Prostate gland (tissue), 2 donors: ENCODE data around the gene CADPS2. TPM values are rescaled to one million over a fixed set of nuclear protein-coding genes. Genes with fewer than 3 reads are reported as not detected.

Source experiments
- DNase-seq: peaks from one replicate; pipeline ENCODE4 v3.0.0-alpha.2; 2019; ENCODE audit warnings: low spot score
- H3K27ac ChIP-seq, 2 donors: fragments of 200-600 bp; sonication (generic); 2 replicates each; pipeline ENCODE4 v1.5.1; 2017 to 2019
- H3K27me3 ChIP-seq: fragments of 200-600 bp; sonication (generic); replicated peaks from 2 replicates; pipeline ENCODE4 v1.5.1; 2019; ENCODE audit not compliant: insufficient read depth
- H3K36me3 ChIP-seq, 2 donors: fragments of 200-600 bp; sonication (generic); 1 replicate in 1 of 2; 2 replicates in 1 of 2; pipeline versions ENCODE4 v1.5.1 to v1.8.1; 2017 to 2019
- H3K4me1 ChIP-seq: fragments of 200-600 bp; sonication (generic); replicated peaks from 2 replicates; pipeline ENCODE4 v1.5.1; 2019
- H3K4me3 ChIP-seq, 2 donors: fragments of 200-600 bp; sonication (generic); 2 replicates each; pipeline ENCODE4 v1.5.1; 2017 to 2019
- H3K9me3 ChIP-seq: fragments of 200-600 bp; sonication (generic); 2 replicates; pipeline ENCODE4 v1.5.1; 2017
- POLR2A ChIP-seq: fragments of 450-650 bp; IDR thresholded peaks from one replicate; pipeline ENCODE4 v1.6.1; 2016; ENCODE audit warnings: antibody characterized with exemption, mild to moderate bottlenecking
- POLR2AphosphoS5 ChIP-seq: sonication (generic); formaldehyde crosslinking; IDR thresholded peaks from one replicate; pipeline ENCODE4 v1.6.1; 2017; ENCODE audit warnings: antibody characterized with exemption
- WGBS: methylation state at CpG from one replicate; pipeline ENCODE4 v1.1.5; 2018; 5-methylcytosine and 5-hydroxymethylcytosine counted together
- intact Hi-C: fragments of 100-400 bp; cut with DNase I; formaldehyde crosslinking; loops from one replicate; pipeline ENCODE4 v1.14.2; 2022
- total RNA-seq, 2 donors: library from RNA; depleted of rRNA; stranded (reverse); fragments of >200 nt; gene quantifications; one replicate each; pipeline ENCODE4 v1.1.0, GENCODE V29; 2016
- TF ChIP-seq, protein P1 (sequence below), 4 experiments: fragments of 200-600 bp in 2 of 4; fragments of 450-650 bp in 2 of 4; sonication (generic) in 2 of 4; IDR thresholded peaks; 1 replicate in 3 of 4; 2 replicates in 1 of 4; pipeline ENCODE4 v1.5.1; 2016 to 2019; ENCODE audit warnings: antibody characterized with exemption in 4 of 4, mild to moderate bottlenecking in 2 of 4, moderate library complexity in 2 of 4

Gene CADPS2
- total RNA-seq, 2 donors from 2014 or later = 22.2 to 50.4 TPM

- H3K9me3 ChIP-seq = no peaks in the 10 kb centered on the region
- intact Hi-C loops = no loop called here
- H3K36me3 ChIP-seq = no peaks in the 10 kb centered on the region
- H3K4me3 ChIP-seq = no peak overlapping the region
- no peaks in the 10 kb centered on the region for H3K27me3 ChIP-seq
- TF ChIP-seq POLR2A = no peak
- TF ChIP-seq, protein P1, sequence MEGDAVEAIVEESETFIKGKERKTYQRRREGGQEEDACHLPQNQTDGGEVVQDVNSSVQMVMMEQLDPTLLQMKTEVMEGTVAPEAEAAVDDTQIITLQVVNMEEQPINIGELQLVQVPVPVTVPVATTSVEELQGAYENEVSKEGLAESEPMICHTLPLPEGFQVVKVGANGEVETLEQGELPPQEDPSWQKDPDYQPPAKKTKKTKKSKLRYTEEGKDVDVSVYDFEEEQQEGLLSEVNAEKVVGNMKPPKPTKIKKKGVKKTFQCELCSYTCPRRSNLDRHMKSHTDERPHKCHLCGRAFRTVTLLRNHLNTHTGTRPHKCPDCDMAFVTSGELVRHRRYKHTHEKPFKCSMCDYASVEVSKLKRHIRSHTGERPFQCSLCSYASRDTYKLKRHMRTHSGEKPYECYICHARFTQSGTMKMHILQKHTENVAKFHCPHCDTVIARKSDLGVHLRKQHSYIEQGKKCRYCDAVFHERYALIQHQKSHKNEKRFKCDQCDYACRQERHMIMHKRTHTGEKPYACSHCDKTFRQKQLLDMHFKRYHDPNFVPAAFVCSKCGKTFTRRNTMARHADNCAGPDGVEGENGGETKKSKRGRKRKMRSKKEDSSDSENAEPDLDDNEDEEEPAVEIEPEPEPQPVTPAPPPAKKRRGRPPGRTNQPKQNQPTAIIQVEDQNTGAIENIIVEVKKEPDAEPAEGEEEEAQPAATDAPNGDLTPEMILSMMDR (IDR thresholded peaks at IDR 0.05) = no peak
- no peak for TF ChIP-seq POLR2AphosphoS5
- no peak for DNase-seq
- H3K27ac ChIP-seq = no peak overlapping the region
- no peaks in the 10 kb centered on the region for H3K4me1 ChIP-seq
Measured at GRCh38 chr7:122727354-122727753, 158.9 kb downstream of the CADPS2 start.

GRCh38 chr7:122726881-122727280, 159.4 kb downstream of the CADPS2 start:
- Histone ChIP-seq H3K27ac (no peak overlapping the region), H3K4me3 (no peak overlapping the region), H3K27me3 (no peaks in the 10 kb centered on the region), H3K36me3 (no peaks in the 10 kb centered on the region), H3K4me1 (no peaks in the 10 kb centered on the region), H3K9me3 (no peaks in the 10 kb centered on the region)
- no peak for DNase-seq
- 74% methylated on average over 2 of the region's 2 CpGs for WGBS
- intact Hi-C loops = no loop called here
- no peak for TF ChIP-seq POLR2A

GRCh38 chr7:122724366-122724765, 161.9 kb downstream of the CADPS2 start:
- Histone ChIP-seq H3K36me3 (no peaks in the 10 kb centered on the region), H3K4me3 (no peak overlapping the region), H3K27ac (no peak overlapping the region), H3K9me3 (no peaks in the 10 kb centered on the region), H3K4me1 (no peaks in the 10 kb centered on the region), H3K27me3 (no peaks in the 10 kb centered on the region)
- 86% methylated on average over 4 of the region's 4 CpGs for WGBS
- DNase-seq = no peak
- intact Hi-C loops = no loop called here
- TF ChIP-seq POLR2A (no peak), POLR2AphosphoS5 (no peak)
- TF ChIP-seq, protein P1 (IDR thresholded peaks at IDR 0.05) = no peak

DNA sequence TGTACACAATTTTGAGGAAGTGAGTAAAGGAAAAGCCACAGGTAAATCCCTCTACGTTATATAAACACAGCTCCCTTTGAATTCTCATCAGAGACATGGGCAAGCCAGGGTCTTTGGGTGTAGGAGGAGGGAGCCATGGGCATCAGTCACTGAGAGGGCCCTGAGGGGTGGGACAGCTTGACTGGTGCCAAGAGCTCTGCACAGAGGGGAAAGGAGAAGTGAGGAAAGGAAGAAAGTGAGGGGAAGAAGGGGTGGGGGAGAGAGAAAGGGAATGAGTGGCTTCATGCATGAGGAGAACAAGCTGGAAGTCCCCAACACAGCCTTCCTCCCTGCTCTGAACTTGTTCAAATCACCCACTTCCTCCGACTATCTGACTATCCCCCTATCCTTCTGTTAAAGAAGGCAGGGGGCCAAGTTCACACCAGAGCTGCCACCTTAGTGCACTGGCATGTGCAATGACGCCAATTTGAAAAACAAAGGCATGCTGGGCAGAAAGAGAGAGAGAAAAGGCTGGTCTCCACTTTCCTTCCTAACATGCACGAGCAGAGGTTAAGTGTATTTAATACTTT, 167.2 kb downstream of the CADPS2 start:
- H3K27ac ChIP-seq = no peak overlapping the region
- WGBS = 85% methylated on average over 4 of the region's 4 CpGs
- no peaks in the 10 kb centered on the region for H3K9me3 ChIP-seq
- H3K4me1 ChIP-seq = no peaks in the 10 kb centered on the region
- TF ChIP-seq POLR2AphosphoS5 (no peak), POLR2A (no peak)
- TF ChIP-seq, protein P1 (IDR thresholded peaks at IDR 0.05) = no peak
- intact Hi-C loops = no loop called here
- no peak for DNase-seq
- H3K4me3 ChIP-seq = no peak overlapping the region
- H3K36me3 ChIP-seq = no peaks in the 10 kb centered on the region
- H3K27me3 ChIP-seq = no peaks in the 10 kb centered on the region

- intact Hi-C loops = no loop called here
- H3K36me3 ChIP-seq = no peaks in the 10 kb centered on the region
- 98% methylated on average over 6 of the region's 6 CpGs for WGBS
- no peak for DNase-seq
- no peaks in the 10 kb centered on the region for H3K27me3 ChIP-seq
- no peak overlapping the region for H3K4me3 ChIP-seq
- TF ChIP-seq POLR2AphosphoS5 = no peak
- TF ChIP-seq, protein P1 (IDR thresholded peaks at IDR 0.05) = no peak
- TF ChIP-seq POLR2A = no peak
- no peak overlapping the region for H3K27ac ChIP-seq
- no peaks in the 10 kb centered on the region for H3K4me1 ChIP-seq
- H3K9me3 ChIP-seq = no peaks in the 10 kb centered on the region
Measured at GRCh38 chr7:122717356-122718089, 168.7 kb downstream of the CADPS2 start.
